Esophagus squamous epithelium (tissue), 4 donors: ENCODE data around the gene FTL.

Experiments
- CTCF ChIP-seq, 6 experiments: fragments of 450-650 bp in 4 of 6; fragments of 200-600 bp in 2 of 6; sonication (generic) in 2 of 6; IDR thresholded peaks; one replicate each; pipeline ENCODE4 v1.5.1; 2016 to 2019; ENCODE audit warnings: antibody characterized with exemption in 6 of 6, mild to moderate bottlenecking in 4 of 6, moderate library complexity in 4 of 6
- POLR2A ChIP-seq, 4 donors: fragments of 450-650 bp; IDR thresholded peaks; one replicate each; pipeline ENCODE4 v1.6.1; 2017; ENCODE audit warnings: antibody characterized with exemption in 4 of 4, mild to moderate bottlenecking in 4 of 4, moderate library complexity in 3 of 4

- no peak for TF ChIP-seq CTCF (IDR thresholded peaks at IDR 0.05)
- peak in 1 of 4 donors; percentile 50 for TF ChIP-seq POLR2A (IDR thresholded peaks at IDR 0.05)
Measured at GRCh38 chr19:48963371-48964204, 1.5 kb upstream of the FTL start.
